DMS114 treated with DMSO at 0.1 percent for 48 hours (cell line): ENCODE results near the gene KCNB1.

Source experiments
- DNase-seq: peaks from one replicate; lab custom pipeline; 2025; ENCODE audit not compliant: unreplicated experiment; lab: John Stamatoyannopoulos, UW

Gene KCNB1

DNA sequence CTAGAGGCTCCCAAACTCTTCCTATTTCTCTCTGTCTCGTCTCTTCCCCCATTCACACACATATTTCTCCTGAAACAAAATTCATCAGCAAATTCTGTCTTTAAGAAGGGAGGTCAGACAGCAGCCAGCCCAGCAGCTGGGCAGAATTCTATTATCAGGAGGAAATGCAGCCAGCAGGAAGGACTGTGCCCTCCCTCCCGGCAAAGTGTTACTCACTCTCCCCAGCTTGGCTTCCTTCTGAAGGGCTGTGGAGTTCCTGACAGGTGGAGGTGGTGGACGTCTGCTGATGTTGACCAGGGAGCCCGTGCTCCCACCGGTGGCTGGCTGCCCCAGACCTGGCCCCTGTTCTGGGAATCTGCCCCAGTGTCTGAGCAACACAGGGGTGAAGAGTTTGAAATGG is 37.3 kb downstream of the KCNB1 start:
- DNase-seq = no peak

DNA sequence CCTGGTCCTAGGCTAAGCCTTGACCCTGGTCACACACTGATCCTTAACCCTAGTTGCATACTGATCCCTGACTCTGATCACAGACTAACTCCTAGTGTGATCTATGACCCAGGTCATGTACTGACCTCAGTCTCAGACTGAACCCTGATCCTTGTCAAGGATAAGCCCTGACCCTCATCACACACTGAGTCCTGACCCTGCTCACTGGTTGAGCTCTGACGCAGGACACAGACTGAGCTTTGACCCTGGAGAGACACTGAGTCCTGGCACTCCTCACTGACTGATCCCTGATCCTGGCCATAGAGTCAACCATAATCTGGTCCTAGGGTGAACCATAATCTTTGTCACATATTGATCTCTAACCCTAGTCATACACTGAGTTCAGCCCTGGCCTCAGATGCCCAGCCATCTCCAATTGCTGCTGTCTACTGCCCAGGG is 37.9 kb downstream of the KCNB1 start:
- DNase-seq = no peak

DNA sequence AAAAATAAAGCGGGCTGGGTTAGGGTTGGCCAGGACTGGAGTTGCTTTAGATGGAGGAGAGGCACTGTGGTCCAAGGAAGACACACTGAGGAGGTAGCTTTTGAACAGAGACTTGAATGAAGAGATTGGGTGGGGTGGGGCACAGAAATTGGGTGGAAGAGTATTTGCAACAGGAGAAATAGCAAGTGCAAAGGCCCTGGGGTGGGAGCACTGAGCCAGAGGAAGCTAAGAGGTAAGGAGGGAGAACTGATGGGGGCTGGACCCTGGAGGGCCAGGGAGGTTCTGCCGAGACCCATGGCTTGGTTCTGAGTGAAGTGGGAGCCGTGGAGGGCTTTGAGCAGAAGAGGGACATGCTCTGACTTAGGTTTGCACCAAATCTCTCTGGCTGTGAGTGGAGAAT is 45.4 kb downstream of the KCNB1 start:
- no peak for DNase-seq

DNA sequence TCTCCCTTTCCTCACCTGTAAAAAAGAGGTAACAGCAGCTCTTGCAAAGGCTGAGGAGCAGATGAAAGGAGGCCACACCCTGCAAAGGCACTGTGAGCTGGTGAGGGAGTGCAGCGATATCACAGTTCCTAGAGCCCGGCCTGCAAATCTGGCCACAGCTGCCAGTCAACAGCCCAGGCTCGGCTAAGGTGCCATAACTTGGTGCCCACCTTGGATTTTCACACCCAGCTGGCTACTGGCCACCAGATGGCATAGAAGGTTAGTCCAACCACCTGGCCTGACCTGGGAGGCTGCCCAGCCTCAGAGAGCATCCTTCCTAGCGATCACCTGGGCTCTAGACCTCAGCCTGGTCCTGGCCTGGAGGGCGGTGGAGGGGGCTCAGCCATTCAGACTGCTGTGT is 46.8 kb downstream of the KCNB1 start:
- DNase-seq = no peak

DNA sequence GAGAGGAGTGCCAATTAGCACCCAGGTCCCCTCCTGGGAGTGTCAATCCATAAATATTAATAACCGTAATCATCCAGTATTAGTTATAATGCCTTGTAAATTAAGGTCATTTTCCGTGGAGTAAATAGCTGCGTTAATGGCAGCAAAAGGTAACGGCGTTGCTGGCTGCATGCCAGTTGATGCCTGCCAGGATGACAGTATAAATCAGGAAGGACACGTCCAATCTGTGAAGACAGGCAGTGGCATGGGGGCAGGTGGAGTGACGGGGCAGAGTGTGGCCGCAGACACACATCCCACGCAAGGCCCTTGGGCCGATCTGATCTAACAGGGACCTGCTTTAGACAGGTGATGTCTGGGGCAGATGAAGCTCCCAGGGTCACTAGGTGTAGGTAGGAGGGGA is 49.1 kb downstream of the KCNB1 start:
- DNase-seq = no peak

DNA sequence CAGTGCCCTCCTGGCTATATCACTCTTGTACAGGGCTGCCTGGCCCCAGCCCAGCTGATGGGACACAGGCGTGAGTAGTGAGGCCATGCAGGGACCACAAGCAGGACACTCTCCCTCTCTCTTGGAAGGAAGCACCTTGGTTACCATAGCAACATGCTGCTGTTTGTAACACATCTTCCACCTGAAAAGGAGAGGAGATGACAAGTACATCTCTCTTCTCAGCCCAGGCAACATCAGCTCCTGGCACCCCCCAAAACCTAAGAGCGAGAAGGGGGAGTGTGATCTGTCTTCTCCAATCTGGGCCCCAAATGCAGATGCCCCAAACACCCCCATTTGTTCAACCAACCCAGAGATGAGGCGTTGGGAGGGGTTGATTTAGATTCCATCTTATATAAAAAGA is 49.9 kb downstream of the KCNB1 start:
- DNase-seq = no peak

DNA sequence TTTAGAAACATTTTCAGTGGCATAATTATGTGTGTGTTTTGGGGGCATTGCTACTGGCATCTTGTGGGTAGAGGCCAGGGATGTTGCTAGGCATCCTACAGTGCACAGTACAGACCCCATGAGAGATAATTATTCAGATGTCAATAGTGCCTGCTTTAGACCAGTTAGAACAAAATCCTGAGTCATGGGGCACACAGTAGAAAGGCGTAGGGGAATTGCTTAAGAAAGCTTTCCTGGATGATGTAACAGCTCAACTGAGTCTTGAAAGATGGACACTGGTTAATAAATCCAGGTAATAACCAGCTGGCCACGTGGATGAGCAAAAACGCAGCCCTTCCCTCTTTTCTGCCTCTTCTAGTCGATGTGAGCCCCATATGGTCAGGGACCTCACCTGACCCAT is 51.1 kb downstream of the KCNB1 start:
- DNase-seq = no peak

DNA sequence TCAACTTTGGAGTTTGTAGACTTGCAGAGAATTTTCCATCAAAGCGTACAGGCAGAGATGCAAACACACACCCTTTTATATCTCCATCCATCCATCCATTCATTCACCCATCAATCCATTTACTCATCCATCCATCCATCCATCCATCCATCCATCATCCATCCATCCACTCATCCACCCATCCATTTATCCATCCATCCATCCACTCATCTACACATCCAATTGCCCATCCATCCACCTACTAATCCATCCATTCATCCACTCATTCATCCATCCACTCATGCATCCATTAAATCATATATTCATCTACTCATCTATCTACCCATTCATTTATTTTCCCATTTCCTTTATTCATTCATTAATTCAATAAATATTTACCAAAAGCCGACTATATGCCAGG is 52.1 kb downstream of the KCNB1 start:
- DNase-seq = no peak

DNA sequence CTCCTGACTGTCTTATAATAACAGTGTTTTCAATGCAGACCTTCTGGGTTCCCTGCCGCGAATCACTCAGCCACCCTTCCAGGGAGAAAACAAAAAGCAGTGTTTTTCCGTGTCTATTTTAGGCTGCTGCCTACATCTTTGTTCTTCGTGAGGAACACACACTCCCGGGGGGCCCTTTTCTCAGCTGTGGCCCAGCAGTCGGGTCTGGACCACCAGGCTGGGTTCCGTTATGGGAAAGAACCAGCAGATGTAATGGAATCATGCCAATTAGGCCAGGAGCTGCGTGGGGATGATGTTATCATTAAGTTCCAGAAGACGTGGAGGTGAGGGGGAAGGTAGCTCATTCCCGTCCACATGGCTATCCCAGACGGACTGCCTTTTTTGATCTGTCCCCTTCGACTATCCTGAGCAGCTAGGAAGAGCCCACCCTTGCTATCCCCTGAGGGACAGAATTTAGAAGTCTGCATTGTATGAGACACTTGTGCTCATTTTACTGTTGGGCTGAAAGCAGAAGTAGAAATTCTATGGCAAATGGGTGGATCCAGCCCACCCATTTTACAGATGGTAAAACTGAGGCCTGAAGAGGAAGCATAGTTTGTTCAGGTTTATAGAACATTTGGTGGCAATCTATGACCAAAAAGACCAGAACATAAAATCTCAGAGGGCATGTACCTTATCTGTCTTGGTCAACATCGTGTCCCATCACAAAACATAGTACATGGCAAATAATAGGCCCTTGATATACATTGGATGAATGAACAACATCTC is 54.5 kb downstream of the KCNB1 start:
- DNase-seq = no peak

DNA sequence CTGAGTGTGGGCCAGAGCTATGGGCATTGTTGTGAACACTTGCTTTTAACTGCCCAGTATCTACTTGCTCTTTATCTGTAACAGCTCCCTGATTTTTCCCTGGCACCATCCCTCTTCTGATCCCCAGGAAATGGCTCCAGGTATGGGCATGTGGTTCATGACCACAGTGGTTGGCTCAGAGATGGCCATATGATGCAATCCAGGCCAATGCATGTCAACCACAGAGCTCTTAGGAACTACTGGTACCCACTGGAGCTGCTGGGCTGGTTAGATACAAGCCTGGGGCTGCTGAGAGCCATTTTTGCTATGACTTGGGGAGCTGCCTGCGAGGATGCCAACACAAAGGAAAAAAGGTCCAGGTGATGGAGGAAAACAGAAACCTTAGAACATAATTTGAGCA is 55.6 kb downstream of the KCNB1 start:
- no peak for DNase-seq

DNA sequence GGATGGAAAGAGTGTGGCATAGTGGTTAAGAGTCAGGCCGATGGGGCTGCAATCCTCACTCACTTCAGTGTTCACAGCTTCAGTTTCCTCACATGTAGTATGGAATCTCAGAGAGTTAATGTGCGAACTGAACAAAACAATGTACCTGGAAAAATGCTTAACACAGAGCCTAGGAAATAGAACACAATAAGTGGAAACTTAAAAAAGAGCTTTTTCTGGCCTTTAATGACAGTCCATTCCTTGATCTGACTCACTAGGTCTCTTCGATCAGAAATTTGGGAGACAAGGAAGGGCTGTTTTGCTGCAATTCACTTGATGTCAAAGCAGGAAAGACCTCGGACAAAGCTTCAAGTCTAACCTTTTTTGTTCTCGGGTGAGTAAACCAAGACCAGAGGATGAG is 56.1 kb downstream of the KCNB1 start:
- DNase-seq = no peak

DNA sequence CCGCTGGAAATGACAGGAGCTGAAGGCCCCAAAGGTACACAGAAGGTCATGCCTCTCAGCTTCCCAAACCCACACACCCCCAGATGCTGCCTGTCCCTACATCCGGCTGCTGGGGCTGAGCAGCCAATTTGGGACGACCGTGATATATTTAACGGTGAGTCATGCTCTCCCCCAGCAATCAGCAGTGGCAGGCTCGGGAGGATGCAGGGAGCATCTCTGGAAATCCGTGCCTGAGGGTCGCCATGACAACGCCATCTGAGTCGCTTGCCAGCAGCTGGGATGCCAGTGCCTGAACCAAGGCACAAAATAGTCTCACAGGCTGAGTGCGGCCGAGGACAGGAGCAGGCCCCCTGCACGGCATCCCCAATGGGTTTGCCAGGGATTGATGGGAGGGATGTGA is 57.9 kb downstream of the KCNB1 start:
- DNase-seq = no peak

DNA sequence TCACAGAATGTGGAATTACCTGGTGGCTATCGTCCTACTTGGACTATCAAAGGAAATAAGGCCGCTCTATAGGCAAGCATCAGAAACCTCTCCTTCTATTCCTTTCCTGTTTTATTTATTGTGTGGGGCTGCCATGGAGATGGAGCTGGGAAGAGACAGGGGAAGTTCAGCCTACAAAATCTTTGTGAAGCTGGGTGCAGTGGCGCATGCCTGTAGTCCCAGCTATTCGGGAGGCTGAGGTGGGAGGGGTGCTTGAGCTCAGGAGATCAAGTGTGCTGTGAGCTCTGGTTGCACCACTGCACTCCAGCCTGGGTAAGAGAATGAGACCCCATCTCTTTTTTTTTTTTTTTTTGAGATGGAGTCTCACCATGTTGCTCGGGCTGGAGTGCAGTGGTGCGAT is 60.3 kb downstream of the KCNB1 start:
- no peak for DNase-seq

DNA sequence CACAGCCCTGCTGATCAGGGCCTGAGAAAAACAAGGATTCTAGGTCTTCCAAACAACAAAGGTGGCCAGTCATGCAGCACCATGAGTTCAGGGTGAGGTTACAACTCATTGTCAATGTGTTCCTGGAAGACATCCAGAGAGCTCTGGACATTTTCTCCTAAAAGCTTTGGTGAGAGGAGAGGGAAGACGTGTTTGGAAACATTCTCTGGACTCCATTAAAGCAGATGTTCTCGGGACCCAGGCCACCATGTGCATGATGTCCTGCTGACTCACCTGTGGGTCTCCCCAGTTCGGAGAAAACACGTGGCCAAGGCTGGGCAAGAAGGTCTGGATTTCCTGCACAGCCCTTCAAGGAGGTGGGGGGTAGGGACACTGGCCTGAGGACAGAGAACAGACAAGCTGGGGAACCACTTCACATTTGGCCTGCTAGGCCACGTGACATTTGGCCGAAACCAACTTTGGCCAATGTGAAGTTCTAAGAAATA is 61.6 kb downstream of the KCNB1 start:
- DNase-seq = no peak

DNA sequence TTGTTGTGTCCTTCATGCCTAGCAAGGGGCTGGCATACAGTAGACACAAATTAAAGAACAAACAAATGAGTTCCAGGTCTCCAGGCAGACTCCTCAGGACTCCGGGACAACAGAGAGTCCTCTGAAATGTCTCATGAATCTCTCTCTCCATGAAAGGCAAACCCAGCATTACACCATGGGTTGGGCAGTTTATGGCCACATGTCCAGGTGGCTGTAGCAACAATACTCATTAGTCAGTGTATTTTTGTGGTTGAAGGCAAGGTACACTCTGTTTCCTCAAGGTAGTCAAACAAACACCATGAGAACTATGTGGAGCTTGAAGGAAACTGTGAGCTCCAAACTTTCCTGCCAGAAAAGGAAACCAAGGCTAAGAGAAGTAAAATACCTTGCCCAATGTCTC is 62.2 kb downstream of the KCNB1 start:
- no peak for DNase-seq

DNA sequence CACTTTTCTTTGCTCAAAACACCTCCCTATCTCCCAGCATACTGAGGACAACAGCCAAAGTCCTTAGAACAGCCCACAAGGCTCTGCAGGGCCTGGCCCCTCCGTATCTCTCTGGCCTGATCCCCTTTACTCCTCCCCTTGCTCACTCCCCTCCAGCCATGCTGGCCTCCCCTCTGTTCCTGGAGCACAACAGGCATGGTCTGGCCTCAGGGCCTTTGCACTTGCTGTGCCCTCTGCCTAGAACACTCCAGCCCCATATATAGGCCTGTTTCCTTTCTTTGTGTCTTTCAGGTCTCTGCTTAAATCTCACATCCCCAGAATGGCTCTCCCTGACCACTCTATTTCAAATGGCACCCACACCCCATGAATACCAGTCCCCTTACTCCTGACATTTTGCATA is 62.7 kb downstream of the KCNB1 start:
- no peak for DNase-seq

DNA sequence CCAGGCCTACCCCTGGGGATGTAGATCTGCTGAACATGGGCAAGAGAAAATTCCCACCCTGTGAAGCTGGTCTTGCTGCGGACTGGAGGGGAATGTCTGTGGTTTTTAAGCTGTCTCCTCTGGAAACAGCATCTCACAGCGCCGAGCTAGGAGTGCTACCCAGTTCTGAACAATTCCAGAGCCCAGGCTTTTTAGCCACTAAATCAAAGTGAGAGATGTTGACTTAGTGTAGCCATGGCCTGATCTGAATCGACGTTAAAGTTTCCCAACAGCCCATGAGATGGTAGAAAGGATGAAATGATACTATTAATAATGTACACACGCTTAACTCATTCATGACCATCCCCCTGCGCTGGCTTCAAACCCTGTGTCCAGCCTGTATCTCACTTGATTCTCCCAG is 63.7 kb downstream of the KCNB1 start:
- DNase-seq = no peak

DNA sequence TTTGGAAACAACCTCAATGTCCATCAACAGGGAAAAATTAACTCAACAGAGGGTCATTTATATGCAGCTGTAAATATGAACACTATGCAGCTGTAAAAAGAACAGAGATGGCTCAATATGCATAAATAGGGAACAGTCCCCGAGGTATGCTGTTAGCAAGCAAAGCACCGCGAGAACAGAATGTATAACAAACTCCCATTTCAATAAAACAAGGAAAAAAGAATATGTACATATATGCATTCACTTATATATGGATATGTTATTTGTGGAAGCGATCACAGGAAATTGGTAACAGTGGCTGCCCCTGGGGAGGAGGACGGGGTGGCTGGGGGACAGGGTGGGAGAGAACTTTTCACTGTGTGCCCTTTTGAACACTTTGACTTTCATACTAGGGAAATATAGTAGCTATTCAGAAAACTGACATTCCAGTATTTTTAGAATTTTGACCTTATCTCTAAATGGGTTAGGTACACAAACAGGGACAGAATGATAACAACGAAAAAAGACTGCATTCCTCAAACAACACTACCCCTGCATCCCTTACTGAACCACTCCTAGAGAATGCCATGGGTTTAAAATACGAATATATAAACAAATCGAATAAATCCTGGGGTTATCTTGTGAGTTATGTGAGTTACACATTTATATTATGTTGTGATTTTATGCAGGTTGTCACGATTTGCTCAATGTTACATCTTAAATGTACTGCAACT is 64.5 kb downstream of the KCNB1 start:
- DNase-seq = no peak

DNA sequence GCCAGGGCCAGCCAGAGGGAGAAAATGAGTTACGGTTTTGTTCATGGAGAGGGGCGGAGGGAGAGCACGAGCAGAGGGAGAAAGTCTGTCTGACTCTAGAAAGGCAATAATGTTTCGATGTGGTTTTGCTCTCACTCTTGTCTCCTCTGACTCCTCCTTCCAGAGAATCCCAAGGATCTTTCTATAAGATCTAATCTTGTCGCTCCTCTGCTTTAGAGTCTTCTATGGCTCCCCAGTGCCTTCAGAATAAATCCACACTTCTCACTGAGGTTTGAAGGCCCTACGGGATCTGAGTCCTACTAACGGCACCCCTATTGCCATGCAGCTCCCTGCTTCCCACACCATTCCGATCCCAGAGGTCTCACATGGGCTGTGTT is 66.8 kb downstream of the KCNB1 start:
- DNase-seq = no peak

DNA sequence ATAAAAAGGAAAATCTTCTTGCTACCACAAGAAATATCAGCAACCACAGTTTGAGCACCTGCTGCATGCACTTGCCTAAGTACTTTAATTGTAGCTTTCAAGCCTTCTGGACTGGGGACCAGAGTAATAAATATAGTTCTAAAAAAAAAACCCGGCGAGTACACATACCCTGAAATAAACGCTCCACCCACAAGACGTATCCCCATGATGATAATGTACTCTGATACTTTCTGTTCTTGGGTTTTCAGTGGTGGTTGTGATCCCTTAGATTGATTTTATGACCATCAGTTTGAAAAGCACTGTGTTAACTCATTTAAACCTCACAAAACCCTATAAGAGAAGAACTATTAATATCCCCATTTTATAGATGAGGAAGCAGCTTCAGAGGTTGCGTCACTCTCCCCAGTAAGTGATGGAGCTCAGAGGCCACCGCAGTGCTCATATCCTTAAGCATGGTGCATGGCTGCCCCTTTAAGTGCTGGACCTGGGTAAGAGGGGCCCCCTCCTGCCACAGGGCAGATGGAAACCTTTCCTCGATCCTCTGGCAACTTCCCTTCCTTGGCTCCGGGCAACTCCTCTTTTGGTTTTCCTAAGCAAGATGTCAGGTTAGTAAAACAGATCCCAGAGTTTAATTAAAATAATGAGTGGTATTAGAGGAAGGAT is 67.3 kb downstream of the KCNB1 start:
- DNase-seq = no peak

DNA sequence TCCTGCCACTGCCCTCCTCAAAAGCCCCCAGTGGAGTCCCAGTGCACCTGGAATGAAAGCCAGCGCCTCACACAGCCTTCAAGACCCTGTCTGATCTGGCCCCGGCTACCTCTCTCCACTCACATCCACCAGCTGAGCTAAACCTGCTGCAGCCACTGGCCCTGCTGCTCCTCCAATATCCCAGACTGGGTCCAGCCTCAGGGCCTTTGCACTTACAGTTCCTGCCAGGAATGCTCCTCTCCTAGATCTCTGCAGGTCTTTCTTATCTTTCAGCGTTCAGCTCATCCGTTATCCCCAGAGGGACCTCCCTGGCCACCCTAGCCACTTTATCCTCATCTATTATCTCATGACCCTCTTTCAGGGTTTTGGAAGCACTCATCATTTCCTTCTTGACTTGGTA is 68.8 kb downstream of the KCNB1 start:
- no peak for DNase-seq

DNA sequence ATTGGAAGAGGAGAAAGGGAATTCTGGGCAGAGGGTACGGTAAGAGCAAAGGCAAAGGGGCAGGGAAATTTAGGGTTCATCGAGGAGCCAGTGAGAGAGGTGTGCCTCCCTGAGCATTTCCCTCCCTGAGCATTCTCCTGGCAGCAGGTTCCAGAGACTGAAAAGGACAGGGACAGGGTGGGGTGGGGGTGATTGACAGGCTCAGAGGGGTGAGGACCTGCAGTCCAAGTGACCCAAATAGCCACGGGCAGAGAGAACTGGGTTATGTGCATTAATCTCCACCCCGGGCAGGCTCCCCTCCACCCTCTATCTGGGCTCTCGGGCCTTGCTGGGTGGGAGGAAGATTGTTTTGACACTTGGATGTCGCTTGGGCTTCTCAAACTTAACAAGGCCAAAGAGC is 69.5 kb downstream of the KCNB1 start:
- no peak for DNase-seq
